GM12878 (cell line): ENCODE measurements around the gene S100A12. TPM values are rescaled to one million over a fixed set of nuclear protein-coding genes. Genes with fewer than 3 reads are reported as not detected.

Experiments used
- ATAC-seq: fragments of 200-7000 bp; cut with Tn5 transposase; 3 replicates; pipeline ENCODE4 v1.9.1; 2020; ENCODE audit warnings: mild to moderate bottlenecking, moderate library complexity
- BruUV-seq: library from RNA; stranded (reverse); fragments of 400-500 nt; replicated peaks from 2 replicates; lab custom pipeline; 2021; lab: Mats Ljungman, UMichigan
- CTCF ChIA-PET: fragments of 300-600 bp; sonication (Branson Sonifier 250); formaldehyde crosslinking; extraction: SDS; loops from one replicate; lab custom pipeline; 2021; ENCODE audit warnings: inconsistent platforms; lab: Yijun Ruan, JAX
- POLR2A ChIA-PET: fragments of 350-600 bp; formaldehyde crosslinking; extraction: SDS; loops from one replicate; lab custom pipeline; 2021; ENCODE audit warnings: inconsistent platforms; lab: Charles Lee
- RAD21 ChIA-PET: fragments of 300-600 bp; sonication (Branson Sonifier 250); formaldehyde crosslinking; loops from one replicate; lab custom pipeline; 2023; ENCODE audit warnings: antibody characterized with exemption; ENCODE audit not compliant: unreplicated experiment; lab: Charles Lee
- SMC1A ChIA-PET: fragments of 300-600 bp; sonication (Branson Sonifier 250); formaldehyde crosslinking; loops from one replicate; lab custom pipeline; 2023; ENCODE audit not compliant: unreplicated experiment, uncharacterized antibody; lab: Charles Lee
- DNase-seq: peaks from one replicate; pipeline ENCODE4 v3.0.0-alpha.2; 2011; ENCODE audit warnings: low read depth, low spot score
- FAIRE-seq: peaks from 3 replicates; lab custom pipeline; 2011; peaks lifted over from hg19 to GRCh38; lab: Jason Lieb, UNC
- H2AFZ ChIP-seq: 2 replicates; pipeline ENCODE4 v1.6.0; 2011; ENCODE audit warnings: low read depth, low read length, control low read depth; ENCODE audit not compliant: control insufficient read depth
- H3K27ac ChIP-seq: 2 replicates; pipeline ENCODE4 v1.5.1; 2011; ENCODE audit warnings: control low read depth; ENCODE audit not compliant: control insufficient read depth, insufficient read depth
- H3K27me3 ChIP-seq, 2 experiments: replicated peaks in 1 of 2; 2 replicates each; pipeline versions ENCODE4 v1.6.0 to v1.6.1; 2011; ENCODE audit warnings: low read length in 1 of 2; ENCODE audit not compliant: control insufficient read depth in 2 of 2, insufficient read depth in 2 of 2
- H3K36me3 ChIP-seq, 2 experiments: 2 replicates each; pipeline ENCODE4 v1.5.1; 2011; ENCODE audit warnings: low read length in 1 of 2; ENCODE audit not compliant: control insufficient read depth in 2 of 2, insufficient read depth in 2 of 2
- H3K4me1 ChIP-seq: 2 replicates; pipeline ENCODE4 v1.6.1; 2011; ENCODE audit warnings: mild to moderate bottlenecking, low read length, moderate library complexity, mixed read lengths; ENCODE audit not compliant: control insufficient read depth, insufficient read depth
- H3K4me2 ChIP-seq: 2 replicates; pipeline ENCODE4 v1.6.0; 2011; ENCODE audit warnings: control low read depth; ENCODE audit not compliant: control insufficient read depth, insufficient read depth
- H3K4me3 ChIP-seq: fragments of 200-600 bp; sonication (generic); 2 replicates; pipeline ENCODE4 v1.5.1; 2016
- H3K79me2 ChIP-seq: 2 replicates; pipeline ENCODE4 v1.6.0; 2011; ENCODE audit warnings: low read length; ENCODE audit not compliant: control insufficient read depth, insufficient read depth
- H3K9ac ChIP-seq: 2 replicates; pipeline ENCODE4 v1.8.0; 2011; ENCODE audit warnings: low read length, control low read depth, mixed read lengths; ENCODE audit not compliant: control insufficient read depth, insufficient read depth
- H3K9me3 ChIP-seq: replicated peaks from 3 replicates; pipeline ENCODE4 v1.5.1; 2011; ENCODE audit warnings: mild to moderate bottlenecking, low read length; ENCODE audit not compliant: control insufficient read depth, insufficient read depth
- H4K20me1 ChIP-seq: 2 replicates; pipeline ENCODE4 v1.6.0; 2011; ENCODE audit not compliant: control insufficient read depth, insufficient read depth
- HDAC2 ChIP-seq: fragments of 200-600 bp; sonication (generic); IDR thresholded peaks from 2 replicates; pipeline ENCODE4 v1.6.1; 2017
- NFXL1 ChIP-seq: fragments of 450-650 bp; IDR thresholded peaks from 2 replicates; pipeline ENCODE4 v1.6.1; 2017; ENCODE audit warnings: antibody characterized with exemption, mild to moderate bottlenecking, borderline replicate concordance
- PKNOX1 ChIP-seq: fragments of 450-650 bp; IDR thresholded peaks from 2 replicates; pipeline ENCODE4 v1.6.1; 2016; ENCODE audit warnings: mild to moderate bottlenecking
- RELB ChIP-seq: fragments of 450-650 bp; IDR thresholded peaks from 2 replicates; pipeline ENCODE4 v1.6.1; 2017; ENCODE audit warnings: low read depth, mild to moderate bottlenecking, moderate library complexity
- SPI1 ChIP-seq: IDR thresholded peaks from 2 replicates; pipeline ENCODE4 v1.6.1; 2011; ENCODE audit warnings: low read depth, mild to moderate bottlenecking, low read length, moderate library complexity, borderline replicate concordance; ENCODE audit not compliant: insufficient read depth
- WGBS: methylation state at CpG from one replicate; pipeline ENCODE4 v1.1.6; 2016; ENCODE audit warnings: low lambda C conversion rate; ENCODE audit not compliant: insufficient replicate concordance, insufficient coverage; ENCODE audit errors: missing lambda C conversion rate; 5-methylcytosine and 5-hydroxymethylcytosine counted together
- in situ Hi-C: fragments of 300-500 bp; cut with MboI; formaldehyde crosslinking; loops from 9 replicates; pipeline ENCODE4 v1.14.3; 2018; ENCODE audit warnings: mixed read lengths
- intact Hi-C: fragments of 100-400 bp; cut with micrococcal nuclease; formaldehyde crosslinking; loops from one replicate; pipeline ENCODE4 v1.14.2; 2022; ENCODE audit not compliant: unreplicated experiment
- polyA plus RNA-seq, 11 experiments: library from polyadenylated mRNA; depleted of rRNA in 4 of 11; unstranded in 6 of 11; stranded (reverse) in 5 of 11; fragments of >200 nt; fragmentation: Nextera tagmentation in 4 of 11; fragmentation: Illumina TruSeq in 1 of 11; extraction: Ambion mirVana in 4 of 11; extraction: Trizol in 1 of 11; gene quantifications; 1 replicate in 1 of 11; 2 replicates in 10 of 11; pipeline versions ENCODE4 v1.2.1 to v1.2.3, GENCODE V29; 2011 to 2016; ENCODE audit warnings: inconsistent platforms in 2 of 11, missing spikeins in 2 of 11, low read depth in 1 of 11
- total RNA-seq, 4 experiments: library from RNA; depleted of rRNA in 3 of 4; stranded (reverse); fragments of >200 nt in 3 of 4; fragmentation: Illumina TruSeq in 1 of 4; extraction: Trizol in 1 of 4; gene quantifications; 2 replicates each; pipeline versions ENCODE4 v1.2.1 to v1.2.3, GENCODE V29; 2013 to 2021

Gene S100A12
- total and polyA plus RNA-seq, 10 of the 15 experiments (the other 5 are each of a cell fraction or from before 2014, with no cell fraction given), result not detected

GRCh38 chr1:153333902-153334301 is 41.5 kb downstream of the S100A12 start:
- Histone ChIP-seq H3K4me2 (no peak overlapping the region), H3K9ac (no peak overlapping the region), H4K20me1 (no peaks in the 10 kb centered on the region), H3K4me3 (no peak overlapping the region), H3K79me2 (no peaks in the 10 kb centered on the region), H2AFZ (no peak overlapping the region), H3K4me1 (no peaks in the 10 kb centered on the region), H3K27ac (no peak overlapping the region), H3K36me3 (no peaks in the 10 kb centered on the region), H3K27me3 (no peaks in the 10 kb centered on the region; a peak in 1 of 4 replicates), H3K9me3 (peaks cover 3% of the 10 kb centered on the region)
- ChIA-PET POLR2A (no interaction called here), RAD21 (interaction anchor here (1.0 kb wide), 1 partner anchor 12 kb away, joined by 4 read pairs; no protein-coding TSS in a partner anchor), SMC1A (interaction anchor here (1.3 to 2.1 kb wide), 2 partner anchors 12 to 22 kb away, joined by 4 to 9 read pairs; no protein-coding TSS in a partner anchor), CTCF (interaction anchor here (4.8 kb wide), 1 partner anchor 19 kb away, joined by 24 read pairs; no protein-coding TSS in a partner anchor)
- intact Hi-C loops (no loop called here), in situ Hi-C loops (no loop called here)
- BruUV-seq, result no TSS peak
- FAIRE-seq (no peak), ATAC-seq (no peak), DNase-seq (no peak)
- TF ChIP-seq SPI1, result peak; percentile 50; the same call in 1 of the 2 replicates
- TF ChIP-seq RELB, result no peak
- 96% methylated on average over 1 of the region's 1 CpG for WGBS

GRCh38 chr1:153324912-153325311 is 50.5 kb downstream of the S100A12 start:
- Histone ChIP-seq H3K9me3 (no peaks in the 10 kb centered on the region; the same call in 1 of the 3 replicates), H3K4me2 (no peak overlapping the region), H3K4me1 (no peaks in the 10 kb centered on the region), H3K27me3 (no peaks in the 10 kb centered on the region), H2AFZ (no peak overlapping the region), H3K79me2 (no peaks in the 10 kb centered on the region), H3K27ac (no peak overlapping the region), H4K20me1 (no peaks in the 10 kb centered on the region), H3K4me3 (no peak overlapping the region)
- BruUV-seq, result no TSS peak
- in situ Hi-C loops, result no loop called here
- intact Hi-C loops, result no loop called here
- POLR2A ChIA-PET, result interaction anchor here (0.7 to 1.4 kb wide), 2 partner anchors 12 to 358 kb away, joined by 5 to 6 read pairs; no protein-coding TSS in a partner anchor
- SMC1A ChIA-PET, result interaction anchor here (0.8 to 1.1 kb wide), 2 partner anchors 11 to 19 kb away, joined by 4 read pairs; no protein-coding TSS in a partner anchor
- DNase-seq (no peak), FAIRE-seq (no peak)
- CTCF ChIA-PET, result interaction anchor here (0.6 to 0.9 kb wide), 6 partner anchors 11 to 865 kb away, joined by 3 to 4 read pairs (median 4); no protein-coding TSS in a partner anchor
- TF ChIP-seq PKNOX1 (peak; percentile 38; the same call in 1 of the 2 replicates), NFXL1 (no peak), HDAC2 (no peak)
- TF ChIP-seq, all 136 proteins: peak for 1
- ATAC-seq, result no peak
- no peaks in the 10 kb centered on the region for H3K36me3 ChIP-seq
- RAD21 ChIA-PET, result no interaction called here
- H3K9ac ChIP-seq, result no peak overlapping the region
